Placental pericyte (primary cell): ENCODE data around the gene ZNF266. TPM values are rescaled to one million over a fixed set of nuclear protein-coding genes. Genes with fewer than 3 reads are reported as not detected.

ENCODE experiments used
- total RNA-seq: library from RNA; depleted of rRNA; stranded (reverse); fragments of >200 nt; gene quantifications from 2 replicates; pipeline ENCODE4 v1.2.3, GENCODE V29; 2012

Gene ZNF266
- total RNA-seq = 5.3 and 12.9 TPM in 2 replicates

DNA sequence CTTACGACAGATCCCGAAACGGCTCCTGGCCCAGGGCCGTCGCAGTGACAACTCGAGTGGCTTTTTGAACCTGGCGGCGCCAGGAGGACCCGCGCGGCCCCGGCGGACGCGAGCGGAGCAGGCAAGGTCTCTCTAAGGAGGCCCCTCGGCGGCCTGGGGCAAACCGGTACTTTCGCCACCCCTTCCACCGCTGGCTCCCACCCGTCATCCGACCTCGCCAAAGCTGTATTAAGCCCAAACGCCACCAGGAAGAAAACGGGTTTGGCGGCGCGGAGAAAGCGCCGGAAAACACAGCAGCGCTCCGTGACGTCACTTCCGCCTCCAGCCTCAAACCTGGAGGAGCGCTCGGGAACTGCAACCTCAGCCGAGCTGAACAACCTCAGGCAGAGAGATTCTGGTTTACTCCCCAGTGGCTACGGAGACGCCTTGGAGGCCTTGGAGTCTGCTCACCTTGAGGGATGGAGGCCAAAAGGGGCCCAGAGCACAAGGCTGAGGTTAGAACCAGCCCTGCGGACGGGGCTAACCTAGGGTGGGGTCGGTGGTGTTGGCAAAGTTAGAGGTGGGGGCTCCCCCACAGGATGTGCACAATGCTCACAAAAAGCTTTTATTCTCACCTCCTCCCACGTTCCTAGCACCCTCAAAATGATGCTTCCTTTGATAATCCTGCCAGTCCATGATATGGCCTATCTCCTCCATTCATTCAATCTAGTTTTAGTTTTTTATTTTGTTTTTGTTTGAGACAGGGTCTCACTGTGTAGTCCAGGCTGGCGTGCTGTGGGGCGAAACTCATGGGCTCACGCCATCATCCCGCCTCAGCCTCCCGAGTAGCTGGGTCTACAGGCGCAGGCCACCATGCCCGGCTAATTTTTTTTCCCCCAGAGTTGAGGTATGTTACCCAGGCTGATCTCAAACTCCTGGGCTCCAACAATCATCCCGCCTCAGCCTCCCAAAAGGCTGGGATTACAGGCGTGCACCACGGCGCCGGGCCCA lies at the start of gene ZNF266:
Gene ZNF266, minus strand, starts transcription at position 295 of the 990 bp plus-strand sequence. CDS start 15,484 bp downstream, outside the sequence.

DNA sequence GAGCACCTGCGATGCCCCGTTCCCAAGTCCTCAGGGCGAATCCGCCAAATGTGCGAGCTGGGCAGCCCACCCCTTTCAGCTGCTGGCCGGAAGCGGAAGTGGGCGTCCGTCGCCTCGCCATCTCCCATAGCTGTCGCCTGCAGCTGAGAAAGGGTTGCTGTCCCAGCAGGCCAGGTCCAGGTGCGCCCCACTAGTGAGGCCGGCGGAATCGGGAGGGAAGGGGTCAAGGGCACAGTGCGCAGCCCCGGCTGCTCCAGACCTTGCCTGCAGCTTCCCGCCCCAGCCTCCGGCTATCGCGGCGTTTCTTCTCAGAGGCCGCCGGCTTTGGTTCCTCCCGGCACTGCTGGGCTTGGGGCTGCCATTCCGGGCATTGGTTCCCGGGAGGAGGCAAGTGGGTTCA lies 72.5 kb downstream of the ZNF266 start, which contains the start of gene ZNF177:
Gene ZNF177, plus strand, starts transcription at position 109 of the 400 bp plus-strand sequence. CDS start 15,299 bp downstream, outside the sequence.

Other genes starting within 250 kb of the ZNF266 start
- gene OR7D4, start 216.0 kb downstream of the ZNF266 start, total RNA-seq = not detected in 2 replicates
- not detected in 2 replicates for gene OR7E24, start 184.6 kb downstream of the ZNF266 start, total RNA-seq
- gene ZNF699, start 125.7 kb downstream of the ZNF266 start, total RNA-seq = 9.2 and 16.2 TPM in 2 replicates
- 8.5 and 10.0 TPM in 2 replicates for gene ZNF559, start 111.4 kb downstream of the ZNF266 start, total RNA-seq
- gene ZNF177, start 72.6 kb downstream of the ZNF266 start, total RNA-seq = 0.43 and 0.88 TPM in 2 replicates
- gene ZNF560, start 63.0 kb upstream of the ZNF266 start, total RNA-seq = 2.8 and 4.4 TPM in 2 replicates
- gene ZNF426, start 103.1 kb upstream of the ZNF266 start, total RNA-seq = 16.0 and 23.2 TPM in 2 replicates
- gene ZNF121, start 148.9 kb upstream of the ZNF266 start, total RNA-seq = 26.5 and 50.3 TPM in 2 replicates
- 35.6 and 40.5 TPM in 2 replicates for gene ZNF561, start 185.7 kb upstream of the ZNF266 start, total RNA-seq
- gene ZNF562, start 239.5 kb upstream of the ZNF266 start, total RNA-seq = 20.1 and 39.5 TPM in 2 replicates